NCI-H1105 treated with DMSO at 0.1 percent for 48 hours (cell line): ENCODE measurements around the gene GLCCI1.
"Not testable (repeated sequence)": the region's sequence is repeated elsewhere in the genome, so short reads cannot be mapped to it uniquely, and the experiment has no call there.

Source experiments
- DNase-seq: peaks from one replicate; lab custom pipeline; 2025; lab: John Stamatoyannopoulos, UW

GLCCI1 gene

GRCh38 chr7:8094164-8095140 lies 125.9 kb downstream of the GLCCI1 start:
- DNase-seq: no peak

GRCh38 chr7:8101292-8101691 lies 132.7 kb downstream of the GLCCI1 start:
- DNase-seq: not testable (repeated sequence)

DNA sequence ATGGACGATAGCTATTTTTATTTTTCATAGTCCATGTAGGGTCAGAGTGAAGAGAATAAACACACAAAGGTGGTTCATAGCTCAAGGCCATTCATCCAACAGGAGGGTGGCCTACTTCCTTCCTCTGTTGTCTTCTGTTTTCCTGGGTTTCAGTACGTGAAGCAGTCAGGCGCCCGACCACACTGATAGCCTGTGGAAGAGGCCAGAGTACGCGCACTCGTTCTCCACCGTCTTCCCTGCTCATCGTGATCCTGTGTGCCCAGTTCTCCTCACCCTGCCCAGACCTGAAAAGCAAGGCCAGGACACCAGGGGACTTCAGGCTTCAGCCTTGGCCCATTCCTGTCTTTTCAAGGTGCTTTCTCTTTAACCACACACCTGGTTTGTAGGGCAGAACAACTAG lies 134.7 kb downstream of the GLCCI1 start:
- no peak for DNase-seq

GRCh38 chr7:8105449-8106095 lies 137.0 kb downstream of the GLCCI1 start:
- no peak for DNase-seq

DNA sequence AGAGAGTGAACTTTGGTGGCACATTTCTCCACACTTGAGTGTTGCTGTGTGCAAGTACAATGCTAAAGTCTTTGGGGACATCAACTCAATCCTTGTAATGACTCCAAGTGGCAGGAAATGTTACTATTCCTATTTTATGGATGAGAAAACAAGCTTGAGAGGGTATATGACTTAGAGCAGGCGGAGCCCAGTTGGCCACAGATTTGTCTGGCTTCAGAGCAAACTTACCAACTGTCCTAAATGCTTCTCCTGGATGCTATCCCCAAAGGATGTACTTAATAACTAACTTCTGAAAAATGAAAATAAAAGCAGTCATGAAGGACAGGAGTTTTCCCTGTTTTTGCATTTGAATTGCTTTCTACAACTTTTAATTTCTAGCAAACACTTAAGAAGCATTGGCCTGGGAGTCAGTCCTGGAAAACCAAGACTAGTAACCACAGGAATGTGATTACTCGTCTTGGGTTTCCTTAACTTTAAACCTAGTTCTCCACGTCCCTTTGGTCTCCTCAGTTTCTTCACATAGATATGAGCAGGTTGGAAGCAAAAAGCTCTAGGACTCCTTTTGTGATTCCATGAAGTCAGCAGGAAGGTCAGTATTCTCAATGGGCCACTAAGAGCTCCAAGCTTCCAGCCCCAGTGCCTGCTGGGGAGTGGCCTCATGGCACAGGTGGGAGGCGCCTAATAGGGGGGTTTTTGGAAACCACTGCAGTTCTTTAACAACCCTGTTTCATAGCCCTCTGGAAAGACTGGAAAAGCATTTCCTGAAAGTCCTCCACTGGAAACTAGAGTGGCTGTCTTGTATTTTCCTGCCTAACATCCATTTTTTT lies 140.8 kb downstream of the GLCCI1 start:
- no peak for DNase-seq

DNA sequence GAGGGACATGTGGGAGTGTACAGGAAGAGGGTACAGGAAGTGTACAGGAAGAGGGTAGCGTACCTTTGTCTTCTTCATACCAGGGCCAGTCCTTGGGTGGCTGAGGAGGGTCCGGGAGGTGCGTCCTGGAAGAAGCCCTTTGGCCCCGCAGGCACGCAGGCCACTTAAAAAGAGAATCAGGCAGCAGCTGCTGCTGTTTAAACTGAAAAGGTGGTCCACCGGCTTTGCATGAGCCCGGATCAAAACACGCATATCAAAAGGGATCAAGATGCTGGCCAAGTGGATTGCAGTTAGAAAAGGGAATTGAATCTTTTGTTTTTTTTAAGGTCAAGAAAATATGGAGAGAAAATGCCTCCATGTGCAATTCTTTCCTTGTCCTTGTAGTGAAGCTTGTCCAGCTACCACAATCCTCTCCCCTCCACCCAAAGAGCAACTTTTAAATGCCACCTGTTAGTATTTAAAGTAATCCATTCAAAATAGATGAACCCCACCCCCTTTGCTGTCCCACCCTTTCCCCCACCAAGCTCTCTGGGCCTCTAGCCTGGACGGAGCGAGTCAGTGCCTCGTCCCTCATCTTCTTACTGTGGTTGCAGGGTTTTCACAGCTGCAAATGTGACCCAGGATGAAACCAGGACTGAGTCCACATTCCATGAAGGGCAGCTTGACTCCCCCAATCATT lies 142.8 kb downstream of the GLCCI1 start:
- no peak for DNase-seq

GRCh38 chr7:8112685-8113084 lies 144.1 kb downstream of the GLCCI1 start:
- no peak for DNase-seq

DNA sequence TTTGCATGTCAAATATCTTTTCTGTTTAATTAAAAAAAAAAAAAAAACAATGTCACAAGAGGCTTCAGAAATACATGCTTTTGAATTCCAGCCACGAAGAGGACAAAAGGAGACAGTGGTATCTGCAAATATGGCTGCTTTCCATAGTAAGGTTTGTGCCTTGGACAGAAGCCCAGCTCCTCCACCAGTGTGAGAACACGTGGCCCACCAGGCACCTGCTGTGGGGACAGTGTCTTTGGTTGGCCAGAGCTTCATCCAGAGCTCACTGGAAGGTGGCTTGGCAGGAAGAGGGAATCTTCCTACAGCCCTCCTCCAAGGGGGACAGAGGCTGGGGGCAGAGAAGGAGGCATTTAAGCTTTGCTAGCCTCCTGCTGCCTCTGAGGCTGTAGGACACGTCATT lies 144.6 kb downstream of the GLCCI1 start:
- no peak for DNase-seq

- DNase-seq: no peak
These were observed 145.6 kb downstream of the GLCCI1 start for GRCh38 chr7:8114175-8114574.

DNA sequence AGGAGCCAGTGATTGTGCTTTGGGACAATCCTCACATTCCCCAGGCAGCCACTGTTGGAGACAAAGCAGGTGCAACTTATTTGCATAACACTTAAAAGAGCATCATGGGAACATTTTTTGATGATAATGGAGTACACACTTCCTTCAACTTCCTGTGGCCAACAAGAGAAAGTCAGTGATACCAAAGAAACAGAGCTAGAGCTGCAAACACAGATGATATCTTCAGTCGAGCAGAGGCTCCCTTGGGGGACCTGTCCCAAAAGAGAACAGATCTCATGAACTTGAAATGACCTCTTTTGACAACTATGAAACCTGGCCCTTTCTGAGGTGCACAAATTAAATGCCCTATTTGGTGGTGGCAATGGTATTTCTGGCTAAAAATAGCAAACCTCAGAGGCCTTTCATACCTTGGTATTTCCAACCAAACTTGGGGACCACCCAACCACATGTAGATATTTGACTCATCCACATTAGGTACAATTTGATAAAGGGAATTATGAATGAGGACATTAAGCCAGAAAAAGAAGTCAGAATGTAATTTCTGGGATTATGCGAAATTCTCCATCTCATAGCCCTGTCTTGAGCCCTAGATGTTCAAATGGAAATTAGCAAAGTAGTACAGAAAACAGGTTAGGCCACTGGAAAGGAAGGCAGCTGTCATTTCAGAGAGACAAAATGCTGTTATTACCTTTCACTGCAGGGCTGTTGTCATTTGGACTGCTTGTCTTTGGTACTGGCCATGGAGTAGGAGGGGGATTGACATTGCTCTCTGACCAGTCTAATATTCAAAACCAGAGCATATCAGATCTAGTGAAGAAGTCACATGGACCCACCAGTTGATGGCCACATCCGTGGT lies 147.2 kb downstream of the GLCCI1 start:
- no peak for DNase-seq

DNA sequence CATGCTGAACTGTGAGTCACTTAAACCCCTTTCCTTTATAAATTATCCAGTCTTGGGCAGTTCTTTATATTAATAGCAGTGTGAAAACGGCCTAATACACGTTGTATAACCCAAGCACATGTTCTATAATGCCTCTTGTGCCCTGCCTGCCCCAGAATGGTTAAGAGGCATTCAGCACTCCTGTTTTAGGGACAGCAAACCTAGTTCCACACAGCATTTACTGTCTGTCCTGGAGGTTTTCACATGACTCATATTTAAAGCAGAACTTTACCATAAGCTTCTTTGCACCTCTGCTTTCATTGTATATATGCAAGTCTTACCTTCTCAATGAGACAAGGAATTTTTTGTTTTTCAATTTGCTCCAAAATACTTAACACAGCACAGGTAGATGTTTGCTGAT lies 148.6 kb downstream of the GLCCI1 start:
- no peak for DNase-seq

DNA sequence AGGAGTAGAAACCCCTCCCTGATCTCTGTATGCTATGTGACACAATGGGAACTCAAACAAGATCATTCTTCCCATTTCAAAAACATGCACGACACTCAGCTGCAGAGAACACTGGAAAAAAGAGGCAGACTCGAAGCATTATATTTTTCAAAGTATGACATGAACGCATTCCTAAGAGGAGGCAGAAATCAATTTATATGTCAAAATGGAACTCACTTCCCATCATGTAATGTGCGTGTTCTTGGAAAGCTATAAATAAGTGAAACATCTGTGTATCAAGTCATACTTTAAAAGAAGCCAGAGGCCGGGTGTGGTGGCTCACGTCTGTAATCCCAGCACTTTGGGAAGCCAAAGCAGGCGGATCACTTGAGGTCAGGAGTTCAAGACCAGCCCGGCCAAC lies 150.7 kb downstream of the GLCCI1 start:
- no peak for DNase-seq

DNA sequence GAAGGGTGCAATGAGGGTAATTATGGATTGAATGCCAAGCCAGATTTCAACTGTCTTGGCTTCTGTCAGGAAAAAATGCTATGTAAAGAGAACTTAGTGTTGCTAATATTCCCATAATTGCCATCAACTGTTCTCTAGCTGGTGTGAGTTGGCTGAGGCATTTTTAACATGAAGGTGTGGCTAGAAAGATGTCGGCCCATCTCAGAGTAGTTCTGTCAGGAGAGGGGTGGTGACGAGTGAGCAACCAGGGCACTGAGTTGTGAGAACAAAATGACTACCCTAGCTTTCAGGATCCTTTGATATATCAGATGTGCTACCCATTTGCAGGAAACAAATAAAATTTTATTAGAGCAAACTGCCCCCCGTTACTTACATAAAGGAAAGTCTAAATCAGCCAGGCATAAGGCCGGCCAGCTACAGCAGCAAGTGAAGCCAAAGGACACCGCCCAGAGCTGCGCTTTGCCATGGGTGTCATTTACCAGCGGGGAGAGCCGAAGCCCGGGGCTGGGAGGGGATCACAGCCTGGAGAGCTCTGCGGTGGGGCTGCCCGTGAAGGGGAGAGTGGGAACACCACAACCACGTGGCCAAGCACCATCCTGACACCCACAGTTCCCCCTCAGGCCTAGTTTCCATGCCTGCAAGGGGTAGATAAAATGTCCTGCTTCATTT lies 151.9 kb downstream of the GLCCI1 start:
- DNase-seq: no peak

DNA sequence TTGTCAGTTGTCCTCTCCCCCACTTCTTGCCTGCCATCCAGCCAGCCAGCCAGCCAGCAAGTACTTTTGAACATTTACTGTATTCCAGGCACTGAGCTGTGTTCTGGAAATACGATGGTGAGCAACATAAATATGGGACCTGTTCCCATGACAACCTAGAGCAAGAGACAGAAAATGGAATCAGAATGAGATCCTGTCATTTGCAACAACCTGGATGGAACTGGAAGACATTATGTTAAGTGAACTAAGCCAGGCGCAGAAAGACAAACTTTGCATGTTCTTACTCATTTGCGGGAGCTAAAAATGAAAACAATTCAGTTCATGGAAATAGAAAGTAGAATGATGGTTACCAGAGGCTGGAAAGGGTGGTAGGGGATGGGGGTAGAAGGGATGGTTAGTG lies 152.6 kb downstream of the GLCCI1 start:
- DNase-seq: no peak

DNA sequence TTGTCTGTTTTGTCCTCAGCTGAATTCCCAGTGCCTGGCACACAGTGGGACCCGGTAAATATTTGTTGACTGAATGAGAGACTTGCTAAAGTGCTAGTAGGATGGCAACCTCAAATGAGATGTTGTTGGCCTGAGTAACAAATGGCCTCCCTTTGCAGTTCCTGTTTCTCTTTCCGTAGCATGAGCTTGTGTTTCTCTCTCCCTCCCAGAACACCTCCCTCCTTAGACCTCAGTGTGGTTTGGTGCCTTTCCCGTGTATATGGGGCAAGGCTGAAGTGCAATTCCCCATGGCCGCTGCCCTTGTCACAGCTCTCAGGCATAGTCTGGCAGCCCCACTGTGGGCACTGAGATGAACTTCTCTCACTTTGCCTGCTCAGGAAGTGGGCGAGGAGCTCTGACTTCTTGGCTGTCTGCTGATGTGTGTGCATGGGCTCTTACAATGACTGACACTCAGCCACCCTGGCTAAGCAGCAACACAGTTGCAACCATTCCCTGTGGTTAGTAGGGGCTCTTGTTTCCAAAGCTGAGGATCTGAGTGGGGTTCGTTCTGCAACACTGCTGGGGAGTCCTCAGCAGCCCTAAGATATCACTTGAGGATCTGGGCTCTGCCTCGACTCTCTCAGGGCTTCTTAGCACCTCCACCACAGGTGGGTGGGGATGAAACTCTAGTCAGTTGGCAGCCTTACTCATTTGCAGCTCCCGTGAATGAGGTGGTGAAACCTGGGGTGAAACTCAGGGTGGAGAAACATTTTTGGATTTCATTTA lies 157.3 kb downstream of the GLCCI1 start:
- no peak for DNase-seq

GRCh38 chr7:8126601-8127167 lies 158.1 kb downstream of the GLCCI1 start:
- DNase-seq: peak; percentile 68

- DNase-seq: no peak
These were observed 160.1 kb downstream of the GLCCI1 start for GRCh38 chr7:8128449-8129317.

DNA sequence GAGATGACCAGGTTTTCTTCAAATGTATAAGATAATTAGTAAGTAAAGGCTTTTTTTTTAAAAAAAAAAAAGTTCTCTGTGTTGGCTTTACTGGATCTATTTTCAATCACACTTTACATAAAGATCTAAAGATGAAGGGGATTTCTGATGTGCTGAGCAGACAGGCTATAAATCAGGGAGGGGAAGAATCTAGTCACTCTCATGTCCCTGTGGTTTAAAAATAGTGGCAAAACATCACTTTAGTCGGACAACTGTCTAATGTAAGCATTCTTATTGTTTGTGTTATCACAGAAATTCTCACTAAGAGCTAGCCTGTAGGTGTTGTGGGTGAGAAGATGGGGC lies 160.7 kb downstream of the GLCCI1 start:
- DNase-seq: no peak
